Activated CD8-positive, alpha-beta memory T cell treated with anti-CD3 and anti-CD28 coated beads, Interleukin-2, amount 50 U/mL, for 24 hours (primary cell): Measurements from ENCODE around the gene SLC9A5.
A peak's percentile ranks its signal among the peaks of the same experiment; 100 is the strongest.

Source experiments
- DNase-seq: peaks from one replicate; pipeline ENCODE4 v3.0.0-alpha.2; 2020; ENCODE audit errors: extremely low read depth

Gene SLC9A5

GRCh38 chr16:67311607-67312488, 63.1 kb downstream of the SLC9A5 start:
- peak; percentile 74 for DNase-seq

- DNase-seq, result no peak
These were observed 63.9 kb downstream of the SLC9A5 start for GRCh38 chr16:67312719-67313118.

GRCh38 chr16:67317853-67318252, 69.1 kb downstream of the SLC9A5 start:
- no peak for DNase-seq
